GM19463 (cell line): Measurements from ENCODE around the gene FMNL2.

Source experiments
- ATAC-seq: cut with Tn5 transposase; IDR thresholded peaks from one replicate; pipeline ENCODE4 v1.9.1; 2021; ENCODE audit warnings: mild to moderate bottlenecking, moderate library complexity; ENCODE audit not compliant: unreplicated experiment

The FMNL2 gene

GRCh38 chr2:152421521-152422370 lies 86.8 kb downstream of the FMNL2 start:
- peak; percentile 82 for ATAC-seq

GRCh38 chr2:152423684-152424083 lies 88.7 kb downstream of the FMNL2 start:
- no peak for ATAC-seq

- ATAC-seq: no peak
Observed at GRCh38 chr2:152425765-152426727, 91.1 kb downstream of the FMNL2 start.

- no peak for ATAC-seq
Observed at GRCh38 chr2:152426801-152427200, 91.8 kb downstream of the FMNL2 start.

- no peak for ATAC-seq
Observed at GRCh38 chr2:152427902-152428301, 92.9 kb downstream of the FMNL2 start.

GRCh38 chr2:152428800-152429582 lies 94.0 kb downstream of the FMNL2 start:
- no peak for ATAC-seq

GRCh38 chr2:152430876-152431275 lies 95.9 kb downstream of the FMNL2 start:
- no peak for ATAC-seq

- ATAC-seq: no peak
Observed at GRCh38 chr2:152431370-152432098, 96.6 kb downstream of the FMNL2 start.

GRCh38 chr2:152432206-152432653 lies 97.3 kb downstream of the FMNL2 start:
- no peak for ATAC-seq

GRCh38 chr2:152432765-152433164 lies 97.8 kb downstream of the FMNL2 start:
- ATAC-seq: no peak

- no peak for ATAC-seq
Observed at GRCh38 chr2:152433289-152433688, 98.3 kb downstream of the FMNL2 start.

- no peak for ATAC-seq
Observed at GRCh38 chr2:152433791-152434190, 98.8 kb downstream of the FMNL2 start.

- no peak for ATAC-seq
Observed at GRCh38 chr2:152434395-152435182, 99.6 kb downstream of the FMNL2 start.

- no peak for ATAC-seq
Observed at GRCh38 chr2:152436148-152436547, 101.2 kb downstream of the FMNL2 start.

- no peak for ATAC-seq
Observed at GRCh38 chr2:152437276-152438108, 102.5 kb downstream of the FMNL2 start.

GRCh38 chr2:152440049-152440448 lies 105.1 kb downstream of the FMNL2 start:
- no peak for ATAC-seq

- ATAC-seq: no peak
Observed at GRCh38 chr2:152440460-152440859, 105.5 kb downstream of the FMNL2 start.

GRCh38 chr2:152441961-152442360 lies 107.0 kb downstream of the FMNL2 start:
- ATAC-seq: no peak
